Lung (tissue), 12 donors: ENCODE measurements around the gene SCAF8. TPM values are rescaled to one million over a fixed set of nuclear protein-coding genes. Genes with fewer than 3 reads are reported as not detected.

Experiments
- ATAC-seq: fragments of 200-7000 bp; cut with Tn5 transposase; one replicate; pipeline ENCODE4 v1.9.1; 2020; ENCODE audit warnings: moderate number of reproducible peaks; ENCODE audit not compliant: insufficient read depth, low FRiP score
- DNase-seq, 3 donors: peaks; one replicate each; pipeline ENCODE4 v3.0.0-alpha.2; 2013 to 2017
- H3K27ac ChIP-seq, 2 donors: one replicate each; pipeline ENCODE4 v1.5.1; 2013; ENCODE audit warnings: mild to moderate bottlenecking in 2 of 2, moderate library complexity in 2 of 2, control low read depth in 1 of 2, inconsistent platforms in 1 of 2, low read depth in 1 of 2, low read length in 1 of 2
- H3K27me3 ChIP-seq, 3 donors: one replicate each; pipeline ENCODE4 v1.5.1; 2013; ENCODE audit warnings: low read length in 2 of 3; ENCODE audit not compliant: control insufficient read depth in 3 of 3, insufficient read depth in 3 of 3
- H3K36me3 ChIP-seq, 4 donors: one replicate each; pipeline ENCODE4 v1.5.1; 2013; ENCODE audit warnings: low read length in 4 of 4, mild to moderate bottlenecking in 1 of 4, moderate library complexity in 1 of 4; ENCODE audit not compliant: control insufficient read depth in 4 of 4, insufficient read depth in 4 of 4
- H3K4me1 ChIP-seq, 5 donors: one replicate each; pipeline ENCODE4 v1.5.1; 2013; ENCODE audit warnings: low read length in 5 of 5, mild to moderate bottlenecking in 2 of 5, moderate library complexity in 1 of 5; ENCODE audit not compliant: control insufficient read depth in 5 of 5, insufficient read depth in 5 of 5
- H3K4me3 ChIP-seq: one replicate; pipeline ENCODE4 v1.5.1; 2013; ENCODE audit warnings: mild to moderate bottlenecking, control low read depth, moderate library complexity
- H3K9ac ChIP-seq, 2 donors: one replicate each; pipeline ENCODE4 v1.5.1; 2013; ENCODE audit warnings: low read length in 2 of 2, control low read depth in 1 of 2; ENCODE audit not compliant: insufficient read depth in 1 of 2
- H3K9me3 ChIP-seq, 4 donors: one replicate each; pipeline ENCODE4 v1.5.1; 2013; ENCODE audit warnings: low read length in 3 of 4, mild to moderate bottlenecking in 1 of 4, moderate library complexity in 1 of 4; ENCODE audit not compliant: control insufficient read depth in 4 of 4, insufficient read depth in 3 of 4
- WGBS, 2 donors: extraction: QIAGEN DNeasy Blood & Tissue Kit; methylation state at CpG; one replicate each; pipeline ENCODE4 v1.1.7; 2013; 5-methylcytosine and 5-hydroxymethylcytosine counted together
- polyA plus RNA-seq, 2 donors: library from polyadenylated mRNA; stranded (reverse); fragments of 200-250 nt; gene quantifications; one replicate each; pipeline ENCODE4 v1.2.1, GENCODE V29; 2013
- total RNA-seq, 2 donors: library from RNA; depleted of rRNA in 1 of 2; stranded (reverse); fragments of >200 nt in 1 of 2; gene quantifications; one replicate each; pipeline ENCODE4 v1.2.1, GENCODE V29; 2014 to 2021
- TF ChIP-seq, protein P1 (sequence below): IDR thresholded peaks from 2 replicates; pipeline ENCODE4 v1.5.1; 2012; ENCODE audit warnings: mild to moderate bottlenecking; ENCODE audit errors: control extremely low read depth, extremely low read depth
- donor health status: control.
- donor health status: control.
- donor health status: Bipolar disorder and iron deficiency.
- donor health status: healthy.
- donor health status: DM: yes; HTN: yes; CAD: no.

Gene SCAF8
- total and polyA plus RNA-seq, 4 donors = 11.2 to 71.9 (median 23.6) TPM

DNA sequence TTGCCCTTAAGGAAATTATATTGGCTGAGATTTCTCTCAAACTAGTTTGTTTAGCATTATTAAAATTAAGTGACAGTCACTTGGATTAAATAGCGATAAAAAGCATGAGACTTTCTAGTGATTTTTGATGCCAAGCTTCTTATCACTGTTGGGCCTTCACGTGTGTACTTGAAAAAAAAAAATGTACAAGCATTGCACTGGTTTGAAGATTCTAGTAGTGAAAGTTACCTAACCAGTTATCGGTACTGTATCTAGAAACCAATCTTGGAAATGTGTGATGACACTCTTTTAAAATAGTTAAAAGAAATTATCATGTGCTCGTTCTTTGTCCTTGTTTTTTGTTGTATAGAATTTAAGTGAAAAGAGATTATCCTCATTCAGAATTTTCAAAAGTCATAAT is 102.1 kb downstream of the SCAF8 start:
- ATAC-seq (no peak), DNase-seq (no peak)
- no peaks in the 10 kb centered on the region for H3K27me3 ChIP-seq
- TF ChIP-seq, protein P1, sequence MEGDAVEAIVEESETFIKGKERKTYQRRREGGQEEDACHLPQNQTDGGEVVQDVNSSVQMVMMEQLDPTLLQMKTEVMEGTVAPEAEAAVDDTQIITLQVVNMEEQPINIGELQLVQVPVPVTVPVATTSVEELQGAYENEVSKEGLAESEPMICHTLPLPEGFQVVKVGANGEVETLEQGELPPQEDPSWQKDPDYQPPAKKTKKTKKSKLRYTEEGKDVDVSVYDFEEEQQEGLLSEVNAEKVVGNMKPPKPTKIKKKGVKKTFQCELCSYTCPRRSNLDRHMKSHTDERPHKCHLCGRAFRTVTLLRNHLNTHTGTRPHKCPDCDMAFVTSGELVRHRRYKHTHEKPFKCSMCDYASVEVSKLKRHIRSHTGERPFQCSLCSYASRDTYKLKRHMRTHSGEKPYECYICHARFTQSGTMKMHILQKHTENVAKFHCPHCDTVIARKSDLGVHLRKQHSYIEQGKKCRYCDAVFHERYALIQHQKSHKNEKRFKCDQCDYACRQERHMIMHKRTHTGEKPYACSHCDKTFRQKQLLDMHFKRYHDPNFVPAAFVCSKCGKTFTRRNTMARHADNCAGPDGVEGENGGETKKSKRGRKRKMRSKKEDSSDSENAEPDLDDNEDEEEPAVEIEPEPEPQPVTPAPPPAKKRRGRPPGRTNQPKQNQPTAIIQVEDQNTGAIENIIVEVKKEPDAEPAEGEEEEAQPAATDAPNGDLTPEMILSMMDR = no peak
- H3K9ac ChIP-seq = no peak overlapping the region
- peaks cover 0 to 11% (median 4%) of the 10 kb centered on the region in 5 donors for H3K4me1 ChIP-seq
- 50 to 76% methylated on average over 4 of the region's 4 CpGs for WGBS, 2 donors
- H3K27ac ChIP-seq = no peak overlapping the region
- H3K4me3 ChIP-seq = no peak overlapping the region
- H3K36me3 ChIP-seq = peaks cover 11 to 22% (median 16%) of the 10 kb centered on the region in 4 donors
- H3K9me3 ChIP-seq = no peaks in the 10 kb centered on the region

DNA sequence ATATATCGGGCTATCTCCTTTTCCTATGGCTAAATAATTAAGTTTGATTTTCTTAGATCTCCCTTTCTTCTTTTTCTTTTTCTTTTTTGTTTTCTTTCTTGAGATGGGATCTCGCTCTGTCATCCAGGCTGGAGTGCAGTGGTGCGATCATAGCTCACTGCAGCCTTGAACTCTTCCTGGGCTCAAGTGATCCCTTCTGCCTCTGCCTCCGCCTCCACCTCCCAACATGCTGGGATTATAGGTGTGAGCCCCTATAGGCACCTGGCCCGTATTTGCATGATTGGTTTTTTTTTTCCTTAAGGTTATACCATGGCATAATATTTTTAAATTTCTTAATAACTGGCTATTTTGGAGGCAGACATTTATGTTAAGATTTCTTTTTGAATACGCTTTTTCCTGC is 106.3 kb downstream of the SCAF8 start:
- ATAC-seq = no peak
- Histone ChIP-seq H3K4me3 (no peak overlapping the region), H3K4me1 (peaks cover 0 to 11% (median 0%) of the 10 kb centered on the region in 5 donors), H3K9me3 (no peaks in the 10 kb centered on the region), H3K9ac (no peak overlapping the region), H3K36me3 (peaks cover 2 to 5% (median 4%) of the 10 kb centered on the region in 4 donors), H3K27me3 (no peaks in the 10 kb centered on the region), H3K27ac (no peak overlapping the region)
- WGBS, 2 donors = 97% methylated on average over 6 of the region's 6 CpGs
- TF ChIP-seq, protein P1 = no peak
- DNase-seq = no peak

DNA sequence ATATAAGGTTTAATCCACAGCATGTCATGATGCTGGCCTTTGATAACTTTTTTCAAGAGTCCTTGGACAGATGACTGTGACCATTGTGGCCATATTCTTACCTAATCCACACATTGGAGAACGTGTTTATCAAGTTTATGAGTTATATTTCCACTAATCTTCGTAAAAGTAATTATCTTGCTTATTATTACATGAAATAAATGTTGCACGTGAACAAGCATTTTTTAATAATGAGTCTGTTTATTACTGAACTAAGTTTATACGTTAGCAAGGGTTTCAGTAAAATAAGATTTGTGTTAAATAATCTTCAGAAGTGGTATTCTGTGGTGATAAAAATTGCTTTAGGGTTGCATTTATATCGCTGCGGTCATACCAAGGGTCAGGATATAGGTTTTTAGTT is 107.1 kb downstream of the SCAF8 start:
- 94 to 96% methylated on average over 6 of the region's 6 CpGs for WGBS, 2 donors
- no peak for DNase-seq

More for the DNA sequence above, 107.1 kb downstream of the SCAF8 start:
- Histone ChIP-seq H3K27ac (no peak overlapping the region), H3K4me3 (no peak overlapping the region), H3K9me3 (no peaks in the 10 kb centered on the region), H3K27me3 (no peaks in the 10 kb centered on the region), H3K9ac (no peak overlapping the region), H3K36me3 (peaks cover 2 to 8% (median 6%) of the 10 kb centered on the region in 4 donors), H3K4me1 (peaks cover 0 to 4% (median 2%) of the 10 kb centered on the region in 5 donors)
- TF ChIP-seq, protein P1 = no peak
- no peak for ATAC-seq
